Endothelial cell of umbilical vein (primary cell): ENCODE results near the gene MACROD2. TPM values are rescaled to one million over a fixed set of nuclear protein-coding genes. Genes with fewer than 3 reads are reported as not detected.

ENCODE experiments used
- BruUV-seq: library from RNA; stranded (reverse); fragments of 400-500 nt; replicated peaks from 2 replicates; lab custom pipeline; 2021; lab: Mats Ljungman, UMichigan
- CTCF ChIA-PET: fragments of 300-600, 350-600 bp; sonication (Branson Sonifier 250); formaldehyde crosslinking; loops from one replicate; lab custom pipeline; 2021; ENCODE audit warnings: antibody characterized with exemption, inconsistent platforms; lab: Charles Lee
- POLR2A ChIA-PET: fragments of 300-600, 350-600 bp; sonication (Branson Sonifier 250); formaldehyde crosslinking; loops from one replicate; lab custom pipeline; 2021; ENCODE audit warnings: antibody characterized with exemption, inconsistent platforms; lab: Charles Lee
- DNase-seq: peaks from one replicate; pipeline ENCODE4 v3.0.0-alpha.2; 2011; ENCODE audit warnings: low read depth, low spot score
- FAIRE-seq: peaks from 2 replicates; lab custom pipeline; 2011; peaks lifted over from hg19 to GRCh38; lab: Jason Lieb, UNC
- H2AFZ ChIP-seq: 2 replicates; pipeline ENCODE4 v1.6.0; 2012; ENCODE audit warnings: low read depth, low read length, control low read depth, inconsistent platforms
- H3K27ac ChIP-seq: 2 replicates; pipeline ENCODE4 v1.5.1; 2011; ENCODE audit warnings: low read depth, mild to moderate bottlenecking, control low read depth, low read length, moderate library complexity; ENCODE audit not compliant: insufficient read depth
- H3K27me3 ChIP-seq, 2 experiments: 2 replicates each; pipeline versions ENCODE4 v1.6.0 to v1.6.1; 2011; ENCODE audit warnings: low read length in 2 of 2, mixed read lengths in 1 of 2; ENCODE audit not compliant: control insufficient read depth in 2 of 2, insufficient read depth in 2 of 2
- H3K36me3 ChIP-seq, 2 experiments: 2 replicates in 1 of 2; 3 replicates in 1 of 2; pipeline ENCODE4 v1.5.1; 2011; ENCODE audit warnings: low read length in 2 of 2, mild to moderate bottlenecking in 1 of 2, moderate library complexity in 1 of 2; ENCODE audit not compliant: control insufficient read depth in 2 of 2, insufficient read depth in 2 of 2; ENCODE audit errors: extremely low read depth in 1 of 2
- H3K4me1 ChIP-seq: 3 replicates; pipeline ENCODE4 v1.5.1; 2011; ENCODE audit warnings: mild to moderate bottlenecking, low read length; ENCODE audit not compliant: control insufficient read depth, insufficient read depth; ENCODE audit errors: extremely low read depth
- H3K4me2 ChIP-seq: 2 replicates; pipeline ENCODE4 v1.6.1; 2011; ENCODE audit warnings: low read length, control low read depth, mixed read lengths; ENCODE audit not compliant: insufficient read depth
- H3K4me3 ChIP-seq, 3 experiments: fragments of 200-600 bp in 1 of 3; sonication (generic), shearing (Covaris generic) in 1 of 3; replicated peaks in 1 of 3; 2 replicates each; pipeline ENCODE4 v1.5.1; 2011 to 2016; ENCODE audit warnings: control low read depth in 3 of 3, low read length in 3 of 3, mild to moderate bottlenecking in 2 of 3, inconsistent platforms in 1 of 3, low read depth in 1 of 3, moderate library complexity in 1 of 3; ENCODE audit not compliant: insufficient read depth in 1 of 3
- H3K79me2 ChIP-seq: 2 replicates; pipeline ENCODE4 v1.6.0; 2012; ENCODE audit warnings: low read length, inconsistent platforms; ENCODE audit not compliant: control insufficient read depth, insufficient read depth
- H3K9ac ChIP-seq: replicated peaks from 2 replicates; pipeline ENCODE3; 2011; ENCODE audit warnings: low read length, control low read depth; ENCODE audit not compliant: insufficient read depth; ENCODE audit errors: extremely low read depth
- H3K9me1 ChIP-seq: replicated peaks from 3 replicates; pipeline ENCODE4 v1.6.0; 2011; ENCODE audit warnings: mild to moderate bottlenecking, low read length; ENCODE audit not compliant: control insufficient read depth, insufficient read depth; ENCODE audit errors: extremely low read depth
- H3K9me3 ChIP-seq: replicated peaks from 2 replicates; pipeline ENCODE4 v1.5.1; 2012; ENCODE audit warnings: low read length, inconsistent platforms; ENCODE audit not compliant: control insufficient read depth, insufficient read depth
- H4K20me1 ChIP-seq: replicated peaks from 2 replicates; pipeline ENCODE3; 2011; ENCODE audit warnings: mild to moderate bottlenecking, low read length; ENCODE audit not compliant: control insufficient read depth, insufficient read depth; ENCODE audit errors: extremely low read depth
- CTCF ChIP-seq, 2 donors: IDR thresholded peaks; 1 replicate in 1 of 2; 2 replicates in 1 of 2; pipeline ENCODE4 v1.5.1; 2011; ENCODE audit warnings: low read length in 2 of 2, mild to moderate bottlenecking in 2 of 2, moderate library complexity in 2 of 2, control low read depth in 1 of 2, inconsistent platforms in 1 of 2, low read depth in 1 of 2; ENCODE audit not compliant: insufficient read depth in 1 of 2; ENCODE audit errors: extremely low read depth in 1 of 2
- EZH2 ChIP-seq: IDR thresholded peaks from 2 replicates; pipeline ENCODE4 v1.6.1; 2012; ENCODE audit warnings: borderline replicate concordance, low read depth, mild to moderate bottlenecking, moderate library complexity, low read length, inconsistent platforms; ENCODE audit not compliant: severe bottlenecking
- FOS ChIP-seq: IDR thresholded peaks from 2 replicates; pipeline ENCODE4 v1.6.1; 2011; ENCODE audit warnings: mild to moderate bottlenecking, low read length, moderate library complexity, borderline replicate concordance; ENCODE audit not compliant: insufficient read depth
- GATA2 ChIP-seq: IDR thresholded peaks from 2 replicates; pipeline ENCODE4 v1.7.0; 2011; ENCODE audit warnings: low read depth, mild to moderate bottlenecking, moderate library complexity, mixed read lengths, low read length; ENCODE audit not compliant: insufficient read length, insufficient read depth
- JUN ChIP-seq: IDR thresholded peaks from 2 replicates; pipeline ENCODE4 v1.6.1; 2011; ENCODE audit warnings: borderline replicate concordance, low read depth; ENCODE audit not compliant: insufficient read length, insufficient read depth
- MAX ChIP-seq: IDR thresholded peaks from 2 replicates; pipeline ENCODE4 v1.6.1; 2011; ENCODE audit not compliant: insufficient read depth, insufficient read length
- MYC ChIP-seq: IDR thresholded peaks from one replicate; pipeline ENCODE4 v1.6.1; 2011; ENCODE audit warnings: mild to moderate bottlenecking, low read depth, low read length
- POLR2A ChIP-seq: IDR thresholded peaks from 2 replicates; pipeline ENCODE4 v1.6.1; 2012; ENCODE audit warnings: low read depth, mild to moderate bottlenecking, control low read depth, low read length
- POLR2AphosphoS5 ChIP-seq: IDR thresholded peaks from 2 replicates; pipeline ENCODE4 v1.6.1; 2012; ENCODE audit warnings: low read depth, mild to moderate bottlenecking, control low read depth, low read length, moderate library complexity; ENCODE audit not compliant: insufficient read depth
- dilution Hi-C: fragments of 300-500 bp; cut with MboI; formaldehyde crosslinking; loops from one replicate; pipeline ENCODE4 v1.15.0; 2019; ENCODE audit warnings: low sequenced_read_pairs; ENCODE audit not compliant: extremely low pct_ligation_motif_present
- intact Hi-C: fragments of 100-400 bp; cut with micrococcal nuclease; formaldehyde crosslinking; loops from one replicate; pipeline ENCODE4 v1.10.0; 2022
- polyA plus RNA-seq, 4 experiments: library from polyadenylated mRNA; depleted of rRNA in 3 of 4; stranded (reverse) in 3 of 4; unstranded in 1 of 4; fragments of >200 nt; gene quantifications; 2 replicates each; pipeline versions ENCODE4 v1.2.1 to v1.2.3, GENCODE V29; 2011 to 2012; ENCODE audit warnings: missing spikeins in 1 of 4
- total RNA-seq: library from RNA; stranded (reverse); gene quantifications from 2 replicates; pipeline ENCODE4 v1.2.3, GENCODE V29; 2021

Gene MACROD2
- total and polyA plus RNA-seq, 2 donors (not counting 3 experiments of a cell fraction or from before 2014, with no cell fraction given) = 0.11 to 0.73 TPM

GRCh38 chr20:14715400-14715799 is 720.1 kb downstream of the MACROD2 start:
- Histone ChIP-seq H3K36me3 (no peaks in the 10 kb centered on the region), H4K20me1 (no peaks in the 10 kb centered on the region), H3K4me3 (no peak overlapping the region), H3K27me3 (no peaks in the 10 kb centered on the region), H3K4me1 (no peaks in the 10 kb centered on the region), H3K79me2 (no peaks in the 10 kb centered on the region), H3K9ac (no peak overlapping the region), H3K27ac (no peak overlapping the region), H3K9me1 (no peaks in the 10 kb centered on the region), H2AFZ (no peak overlapping the region), H3K9me3 (no peaks in the 10 kb centered on the region), H3K4me2 (no peak overlapping the region)
- TF ChIP-seq FOS (no peak), JUN (no peak), MYC (no peak), POLR2A (no peak), EZH2 (no peak)
- ChIA-PET CTCF (no interaction called here), POLR2A (no interaction called here)
- intact Hi-C loops (no loop called here), dilution Hi-C loops (no loop called here)
- DNase-seq (no peak), FAIRE-seq (no peak)
- no TSS peak for BruUV-seq

- TF ChIP-seq CTCF (IDR thresholded peaks at IDR 0.05; ENCODE audit: extremely low read depth in 1 of 2, insufficient read depth in 1 of 2, low read depth in 1 of 2, low read length in 2 of 2) (no peak), POLR2A (no peak), MAX (no peak), POLR2AphosphoS5 (no peak), EZH2 (no peak), GATA2 (no peak), JUN (no peak), FOS (no peak), MYC (no peak)
- Histone ChIP-seq H3K4me3 (no peak overlapping the region), H2AFZ (no peak overlapping the region), H3K27me3 (no peaks in the 10 kb centered on the region), H3K9me3 (no peaks in the 10 kb centered on the region), H3K4me2 (no peak overlapping the region), H3K79me2 (no peaks in the 10 kb centered on the region), H3K36me3 (no peaks in the 10 kb centered on the region), H4K20me1 (no peaks in the 10 kb centered on the region), H3K4me1 (no peaks in the 10 kb centered on the region), H3K27ac (no peak overlapping the region), H3K9ac (no peak overlapping the region), H3K9me1 (no peaks in the 10 kb centered on the region)
- intact Hi-C loops = no loop called here
- FAIRE-seq = no peak
- ChIA-PET POLR2A (no interaction called here), CTCF (no interaction called here)
- BruUV-seq = no TSS peak
- dilution Hi-C loops = no loop called here
- DNase-seq = no peak
Measured at GRCh38 chr20:14716351-14716801, 721.1 kb downstream of the MACROD2 start.
